ENCODE data around the gene ELOF1.
A peak's percentile ranks its signal among the peaks of the same experiment; 100 is the strongest.

ELOF1 gene

GRCh38 chr19:11505504-11506100 lies 53.4 kb downstream of the ELOF1 start, which contains the start of gene ZNF653:
Gene ZNF653, minus strand, starts transcription at chr19:11505839. Its CDS starts 53 bp downstream, at chr19:11505786.
- Mint-ChIP-seq H3K27me3 (no peaks in the 10 kb centered on the region), H3K36me3 (ENCODE audit: insufficient read depth) (peaks cover 41% of the 10 kb centered on the region), H3K4me1 (ENCODE audit: low read depth in 2 of 2) (peaks cover 19 to 24% of the 10 kb centered on the region in 2 donors), H3K4me3 (peak within 1 kb of the TSS; percentile 90 to 93), H3K27ac (peak within 1 kb of the TSS; percentile 91 to 98), H3K9me3 (no peaks in the 10 kb centered on the region)
- ATAC-seq (replicated peaks) (peak; percentile 69), DNase-seq (peak; percentile 94 to 97 (median 96))

- ATAC-seq (replicated peaks): peak; percentile 92
- DNase-seq: peak; percentile 95 to 98 (median 97)
- peaks cover 21 to 24% of the 10 kb centered on the region in 2 donors for H3K4me1 Mint-ChIP-seq (ENCODE audit: low read depth in 2 of 2)
- no peaks in the 10 kb centered on the region for H3K27me3 Mint-ChIP-seq
- peak overlapping the region; percentile 91 to 98 for H3K27ac Mint-ChIP-seq
- H3K36me3 Mint-ChIP-seq (ENCODE audit: insufficient read depth): peaks cover 42% of the 10 kb centered on the region
- H3K4me3 Mint-ChIP-seq: peak overlapping the region; percentile 90 to 93
- no peaks in the 10 kb centered on the region for H3K9me3 Mint-ChIP-seq
Observed at GRCh38 chr19:11505032-11505503, 54.0 kb downstream of the ELOF1 start.

- H3K36me3 Mint-ChIP-seq (ENCODE audit: insufficient read depth): peaks cover 45% of the 10 kb centered on the region
- H3K4me1 Mint-ChIP-seq (ENCODE audit: low read depth in 2 of 2): peaks cover 24 to 26% of the 10 kb centered on the region in 2 donors
- no peaks in the 10 kb centered on the region for H3K27me3 Mint-ChIP-seq
- peak overlapping the region; percentile 90 to 93 for H3K4me3 Mint-ChIP-seq
- DNase-seq (no peak), ATAC-seq (replicated peaks) (no peak)
- H3K27ac Mint-ChIP-seq: peak overlapping the region; percentile 91 to 98
- no peaks in the 10 kb centered on the region for H3K9me3 Mint-ChIP-seq
Observed at GRCh38 chr19:11504502-11505031, 54.5 kb downstream of the ELOF1 start.
